ENCODE measurements around the gene CHD6. TPM values are rescaled to one million over a fixed set of nuclear protein-coding genes. Genes with fewer than 3 reads are reported as not detected.

Gene CHD6
- total RNA-seq, 2 experiments from 2014 or later = 26.9 to 45.7 TPM

GRCh38 chr20:41513829-41514228 is 104.3 kb downstream of the CHD6 start:
- no peaks in the 10 kb centered on the region for H3K9me3 ChIP-seq (ENCODE audit: low read length)
- H3K4me1 ChIP-seq (ENCODE audit: insufficient read depth, low read length, poor library complexity, severe bottlenecking) = no peaks in the 10 kb centered on the region
- POLR2A ChIA-PET = interaction anchor here (0.5 kb wide), 1 partner anchor 27 kb away, joined by 5 read pairs; no protein-coding TSS in a partner anchor
- peaks cover 21% of the 10 kb centered on the region for H3K36me3 ChIP-seq (ENCODE audit: insufficient read depth, low read length)
- H4K20me1 ChIP-seq (ENCODE audit: insufficient read depth, low read length) = no peaks in the 10 kb centered on the region
- no peaks in the 10 kb centered on the region for H3K9me2 ChIP-seq (ENCODE audit: insufficient read depth, low read length)
- no peak overlapping the region for H2AFZ ChIP-seq (ENCODE audit: low read length)
- H3K27ac ChIP-seq (ENCODE audit: low read depth, low read length, poor library complexity, severe bottlenecking) = no peak overlapping the region
- H3K79me2 ChIP-seq (ENCODE audit: insufficient read depth, low read depth, low read length) = no peaks in the 10 kb centered on the region
- TF ChIP-seq, protein P1, sequence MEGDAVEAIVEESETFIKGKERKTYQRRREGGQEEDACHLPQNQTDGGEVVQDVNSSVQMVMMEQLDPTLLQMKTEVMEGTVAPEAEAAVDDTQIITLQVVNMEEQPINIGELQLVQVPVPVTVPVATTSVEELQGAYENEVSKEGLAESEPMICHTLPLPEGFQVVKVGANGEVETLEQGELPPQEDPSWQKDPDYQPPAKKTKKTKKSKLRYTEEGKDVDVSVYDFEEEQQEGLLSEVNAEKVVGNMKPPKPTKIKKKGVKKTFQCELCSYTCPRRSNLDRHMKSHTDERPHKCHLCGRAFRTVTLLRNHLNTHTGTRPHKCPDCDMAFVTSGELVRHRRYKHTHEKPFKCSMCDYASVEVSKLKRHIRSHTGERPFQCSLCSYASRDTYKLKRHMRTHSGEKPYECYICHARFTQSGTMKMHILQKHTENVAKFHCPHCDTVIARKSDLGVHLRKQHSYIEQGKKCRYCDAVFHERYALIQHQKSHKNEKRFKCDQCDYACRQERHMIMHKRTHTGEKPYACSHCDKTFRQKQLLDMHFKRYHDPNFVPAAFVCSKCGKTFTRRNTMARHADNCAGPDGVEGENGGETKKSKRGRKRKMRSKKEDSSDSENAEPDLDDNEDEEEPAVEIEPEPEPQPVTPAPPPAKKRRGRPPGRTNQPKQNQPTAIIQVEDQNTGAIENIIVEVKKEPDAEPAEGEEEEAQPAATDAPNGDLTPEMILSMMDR (conservative IDR thresholded peaks at IDR 0.05; ENCODE audit: low read length) = no peak
- no peak for TF ChIP-seq EZH2phosphoT487 (IDR thresholded peaks at IDR 0.05; ENCODE audit: borderline replicate concordance, low read depth, low read length)
- CTCF ChIA-PET (ENCODE audit: unreplicated experiment) = no interaction called here
- no peak for DNase-seq (ENCODE audit: low spot score)
- no peak overlapping the region for H3K4me2 ChIP-seq (ENCODE audit: low read length)
- intact Hi-C loops (cut with micrococcal nuclease; ENCODE audit: unreplicated experiment) = no loop called here
- BruUV-seq (replicated peaks) = no TSS peak
- H3K4me3 ChIP-seq (ENCODE audit: low read depth, low read length, poor library complexity, severe bottlenecking) = no peak overlapping the region

DNA sequence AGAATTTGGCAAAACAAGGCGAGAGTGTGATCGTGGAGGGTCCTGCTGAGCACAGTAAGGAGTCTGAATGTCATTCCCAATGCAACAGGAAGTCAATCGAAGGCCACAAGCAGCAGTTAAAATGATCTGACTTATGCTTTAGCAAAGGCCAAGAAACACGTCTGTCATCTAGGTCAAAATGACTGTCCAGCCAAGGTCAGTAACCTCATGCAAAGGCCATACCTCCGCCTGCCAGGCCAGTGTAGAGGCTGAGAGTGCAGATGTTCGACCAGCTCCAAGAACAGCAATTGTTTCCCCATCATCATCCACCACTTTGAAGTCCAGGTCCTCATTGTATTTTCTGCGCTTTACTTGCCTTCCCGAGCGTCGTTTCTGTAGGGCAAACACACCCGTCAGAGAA is 105.6 kb downstream of the CHD6 start:
- Histone ChIP-seq H3K79me2 (ENCODE audit: insufficient read depth, low read depth, low read length) (no peaks in the 10 kb centered on the region), H3K9me3 (ENCODE audit: low read length) (no peaks in the 10 kb centered on the region), H2AFZ (ENCODE audit: low read length) (no peak overlapping the region), H3K36me3 (ENCODE audit: insufficient read depth, low read length) (peaks cover 21% of the 10 kb centered on the region), H4K20me1 (ENCODE audit: insufficient read depth, low read length) (no peaks in the 10 kb centered on the region), H3K4me3 (ENCODE audit: low read depth, low read length, poor library complexity, severe bottlenecking) (no peak overlapping the region), H3K4me2 (ENCODE audit: low read length) (no peak overlapping the region), H3K9me2 (ENCODE audit: insufficient read depth, low read length) (no peaks in the 10 kb centered on the region), H3K27ac (ENCODE audit: low read depth, low read length, poor library complexity, severe bottlenecking) (no peak overlapping the region), H3K4me1 (ENCODE audit: insufficient read depth, low read length, poor library complexity, severe bottlenecking) (no peaks in the 10 kb centered on the region)
- ChIA-PET CTCF (ENCODE audit: unreplicated experiment) (no interaction called here), POLR2A (interaction anchor here (0.7 kb wide), 1 partner anchor 20 kb away, joined by 3 read pairs; no protein-coding TSS in a partner anchor)
- TF ChIP-seq, protein P1 (conservative IDR thresholded peaks at IDR 0.05; ENCODE audit: low read length) = no peak
- TF ChIP-seq EZH2phosphoT487 (IDR thresholded peaks at IDR 0.05; ENCODE audit: borderline replicate concordance, low read depth, low read length) = no peak
- intact Hi-C loops (cut with micrococcal nuclease; ENCODE audit: unreplicated experiment) = no loop called here
- no TSS peak for BruUV-seq (replicated peaks)
- DNase-seq (ENCODE audit: low spot score) = no peak

GRCh38 chr20:41510847-41511450 is 107.2 kb downstream of the CHD6 start:
- Histone ChIP-seq H3K4me3 (ENCODE audit: low read depth, low read length, poor library complexity, severe bottlenecking) (no peak overlapping the region), H3K4me1 (ENCODE audit: insufficient read depth, low read length, poor library complexity, severe bottlenecking) (no peaks in the 10 kb centered on the region), H3K9me3 (ENCODE audit: low read length) (no peaks in the 10 kb centered on the region), H3K9me2 (ENCODE audit: insufficient read depth, low read length) (no peaks in the 10 kb centered on the region), H4K20me1 (ENCODE audit: insufficient read depth, low read length) (no peaks in the 10 kb centered on the region), H3K36me3 (ENCODE audit: insufficient read depth, low read length) (peaks cover 21% of the 10 kb centered on the region), H3K79me2 (ENCODE audit: insufficient read depth, low read depth, low read length) (no peaks in the 10 kb centered on the region), H2AFZ (ENCODE audit: low read length) (no peak overlapping the region), H3K4me2 (ENCODE audit: low read length) (no peak overlapping the region), H3K27ac (ENCODE audit: low read depth, low read length, poor library complexity, severe bottlenecking) (no peak overlapping the region)
- intact Hi-C loops (cut with micrococcal nuclease; ENCODE audit: unreplicated experiment) = no loop called here
- TF ChIP-seq EZH2phosphoT487 (IDR thresholded peaks at IDR 0.05; ENCODE audit: borderline replicate concordance, low read depth, low read length) = no peak
- TF ChIP-seq, protein P1 (conservative IDR thresholded peaks at IDR 0.05; ENCODE audit: low read length) = no peak
- ChIA-PET CTCF (ENCODE audit: unreplicated experiment) (no interaction called here), POLR2A (no interaction called here)
- no TSS peak for BruUV-seq (replicated peaks)
- DNase-seq (ENCODE audit: low spot score) = no peak

All from OCI-LY7 (cell line).